Parietal lobe (tissue), 1 donor: Measurements from ENCODE around the gene ESRRB. TPM values are rescaled to one million over a fixed set of nuclear protein-coding genes. Genes with fewer than 3 reads are reported as not detected.

Experiments
- total RNA-seq: library from RNA; depleted of rRNA; stranded (reverse); fragments of >200 nt; gene quantifications from one replicate; pipeline ENCODE4 v1.2.3, GENCODE V29; 2014

The ESRRB gene
- total RNA-seq, result 0.63 TPM

DNA sequence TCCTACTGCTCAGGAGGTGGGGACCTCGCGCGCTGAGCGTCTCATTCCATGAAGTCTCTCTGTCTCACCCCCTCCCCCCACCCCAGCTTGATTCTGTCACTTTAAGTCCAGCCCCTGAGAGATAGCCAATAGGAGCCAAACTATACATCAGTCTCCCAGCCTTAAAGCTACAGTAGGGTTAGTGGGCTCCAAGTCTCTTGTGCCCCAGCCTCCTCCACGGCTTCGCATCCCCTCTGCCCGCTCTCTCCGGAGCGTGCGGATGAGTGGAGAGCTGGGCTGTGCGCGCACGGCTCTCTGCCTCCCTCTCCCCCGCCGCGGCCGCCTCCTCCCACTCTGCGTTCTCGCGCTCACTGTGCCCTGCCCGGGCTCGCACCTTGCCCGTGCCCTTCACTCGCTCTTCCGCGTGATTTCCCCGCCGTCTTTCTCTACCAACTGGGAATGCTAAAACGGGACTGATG, at the start of gene ESRRB:
Gene ESRRB, plus strand, starts transcription at position 191 of the 458 bp plus-strand sequence. Its CDS starts 265 bp downstream, at position 456.

Other genes with a start within 250 kb of the ESRRB start
- gene GPATCH2L, start 224.2 kb upstream of the ESRRB start, total RNA-seq, result 144 TPM